Cardiac muscle cell (in vitro differentiated cells and primary cell): Measurements from ENCODE around the gene ZFYVE28. TPM values are rescaled to one million over a fixed set of nuclear protein-coding genes. Genes with fewer than 3 reads are reported as not detected.

ENCODE experiments used
- DNase-seq, 2 donors: peaks; one replicate each; pipeline versions ENCODE4 v3.0.0 to v3.0.0-alpha.2; 2010 to 2017; ENCODE audit warnings: low read depth in 1 of 2, low spot score in 1 of 2
- H3K27ac ChIP-seq: fragments of 200-600 bp; sonication (generic); 2 replicates; pipeline ENCODE4 v1.5.1; 2016
- H3K27me3 ChIP-seq: fragments of 200-600 bp; sonication (generic); 2 replicates; pipeline ENCODE4 v1.6.0; 2016; ENCODE audit warnings: control low read depth
- H3K36me3 ChIP-seq: fragments of 200-600 bp; sonication (generic); 2 replicates; pipeline ENCODE4 v1.5.1; 2016; ENCODE audit warnings: control low read depth
- H3K4me1 ChIP-seq: fragments of 200-600 bp; sonication (generic); 2 replicates; pipeline ENCODE4 v1.8.1; 2017; ENCODE audit warnings: low read depth, mild to moderate bottlenecking, mixed run types
- H3K4me3 ChIP-seq: fragments of 200-600 bp; sonication (generic); 2 replicates; pipeline ENCODE4 v1.5.1; 2016; ENCODE audit warnings: mild to moderate bottlenecking
- H3K9me3 ChIP-seq: fragments of 200-600 bp; sonication (generic); 2 replicates; pipeline ENCODE4 v1.5.1; 2017; ENCODE audit warnings: low read depth, mild to moderate bottlenecking, control low read depth
- polyA plus RNA-seq: library from polyadenylated mRNA; unstranded; fragments of >200 nt; fragmentation: Nextera tagmentation; extraction: Ambion mirVana; gene quantifications from 2 replicates; pipeline ENCODE4 v1.2.1, GENCODE V29; 2016
- total RNA-seq: library from RNA; depleted of rRNA; stranded (reverse); fragments of >200 nt; gene quantifications from 2 replicates; pipeline ENCODE4 v1.2.3, GENCODE V29; 2016
- TF ChIP-seq, protein P1 (sequence below): IDR thresholded peaks from 2 replicates; pipeline ENCODE4 v1.5.1; 2012; ENCODE audit warnings: low read depth, mild to moderate bottlenecking, low read length

Gene ZFYVE28
- total and polyA plus RNA-seq, 2 experiments from 2014 or later, result 1.3 to 4.0 TPM

DNA sequence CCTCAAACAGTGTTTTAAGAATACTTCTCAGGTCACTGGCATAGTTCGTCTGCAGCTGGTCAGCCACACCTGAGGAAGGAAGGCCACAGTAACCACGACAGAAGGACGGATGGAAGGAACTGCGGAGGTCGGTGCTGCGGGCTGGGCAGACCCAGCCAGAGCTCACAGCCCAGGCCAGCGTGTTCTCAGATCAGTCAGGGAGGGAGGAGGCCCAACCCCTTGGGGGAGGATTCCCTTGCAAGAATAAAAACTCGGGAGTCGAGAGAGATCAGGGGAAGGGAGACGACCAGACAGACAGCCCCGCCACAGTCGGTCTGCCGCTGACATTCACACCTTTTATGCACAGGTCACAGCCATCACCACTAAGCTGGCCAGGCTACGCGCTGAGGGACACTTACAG is 145.2 kb downstream of the ZFYVE28 start:
- Histone ChIP-seq H3K36me3 (no peaks in the 10 kb centered on the region), H3K27ac (no peak overlapping the region), H3K27me3 (no peaks in the 10 kb centered on the region), H3K4me1 (peaks cover 11% of the 10 kb centered on the region), H3K9me3 (no peaks in the 10 kb centered on the region), H3K4me3 (no peak overlapping the region)
- TF ChIP-seq, protein P1, sequence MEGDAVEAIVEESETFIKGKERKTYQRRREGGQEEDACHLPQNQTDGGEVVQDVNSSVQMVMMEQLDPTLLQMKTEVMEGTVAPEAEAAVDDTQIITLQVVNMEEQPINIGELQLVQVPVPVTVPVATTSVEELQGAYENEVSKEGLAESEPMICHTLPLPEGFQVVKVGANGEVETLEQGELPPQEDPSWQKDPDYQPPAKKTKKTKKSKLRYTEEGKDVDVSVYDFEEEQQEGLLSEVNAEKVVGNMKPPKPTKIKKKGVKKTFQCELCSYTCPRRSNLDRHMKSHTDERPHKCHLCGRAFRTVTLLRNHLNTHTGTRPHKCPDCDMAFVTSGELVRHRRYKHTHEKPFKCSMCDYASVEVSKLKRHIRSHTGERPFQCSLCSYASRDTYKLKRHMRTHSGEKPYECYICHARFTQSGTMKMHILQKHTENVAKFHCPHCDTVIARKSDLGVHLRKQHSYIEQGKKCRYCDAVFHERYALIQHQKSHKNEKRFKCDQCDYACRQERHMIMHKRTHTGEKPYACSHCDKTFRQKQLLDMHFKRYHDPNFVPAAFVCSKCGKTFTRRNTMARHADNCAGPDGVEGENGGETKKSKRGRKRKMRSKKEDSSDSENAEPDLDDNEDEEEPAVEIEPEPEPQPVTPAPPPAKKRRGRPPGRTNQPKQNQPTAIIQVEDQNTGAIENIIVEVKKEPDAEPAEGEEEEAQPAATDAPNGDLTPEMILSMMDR, result no peak
- no peak for DNase-seq

DNA sequence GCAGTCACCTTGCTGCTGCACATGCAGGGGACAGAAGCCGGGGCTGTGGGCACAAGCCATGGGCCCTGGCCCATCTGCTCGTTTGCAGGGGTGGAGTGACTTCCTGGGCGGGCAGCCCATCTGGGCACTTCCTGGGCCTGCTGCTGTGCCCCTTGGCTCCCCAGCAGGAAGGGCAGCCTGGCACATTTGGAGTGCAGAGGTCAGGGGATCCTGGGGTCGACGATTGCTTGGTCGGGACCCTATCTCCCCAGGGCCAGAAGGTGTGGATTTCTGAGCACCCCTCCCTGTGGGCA is 145.7 kb downstream of the ZFYVE28 start:
- Histone ChIP-seq H3K36me3 (no peaks in the 10 kb centered on the region), H3K4me3 (no peak overlapping the region), H3K27me3 (no peaks in the 10 kb centered on the region), H3K9me3 (no peaks in the 10 kb centered on the region), H3K27ac (no peak overlapping the region), H3K4me1 (peaks cover 11% of the 10 kb centered on the region)
- TF ChIP-seq, protein P1, result no peak
- DNase-seq, result no peak

DNA sequence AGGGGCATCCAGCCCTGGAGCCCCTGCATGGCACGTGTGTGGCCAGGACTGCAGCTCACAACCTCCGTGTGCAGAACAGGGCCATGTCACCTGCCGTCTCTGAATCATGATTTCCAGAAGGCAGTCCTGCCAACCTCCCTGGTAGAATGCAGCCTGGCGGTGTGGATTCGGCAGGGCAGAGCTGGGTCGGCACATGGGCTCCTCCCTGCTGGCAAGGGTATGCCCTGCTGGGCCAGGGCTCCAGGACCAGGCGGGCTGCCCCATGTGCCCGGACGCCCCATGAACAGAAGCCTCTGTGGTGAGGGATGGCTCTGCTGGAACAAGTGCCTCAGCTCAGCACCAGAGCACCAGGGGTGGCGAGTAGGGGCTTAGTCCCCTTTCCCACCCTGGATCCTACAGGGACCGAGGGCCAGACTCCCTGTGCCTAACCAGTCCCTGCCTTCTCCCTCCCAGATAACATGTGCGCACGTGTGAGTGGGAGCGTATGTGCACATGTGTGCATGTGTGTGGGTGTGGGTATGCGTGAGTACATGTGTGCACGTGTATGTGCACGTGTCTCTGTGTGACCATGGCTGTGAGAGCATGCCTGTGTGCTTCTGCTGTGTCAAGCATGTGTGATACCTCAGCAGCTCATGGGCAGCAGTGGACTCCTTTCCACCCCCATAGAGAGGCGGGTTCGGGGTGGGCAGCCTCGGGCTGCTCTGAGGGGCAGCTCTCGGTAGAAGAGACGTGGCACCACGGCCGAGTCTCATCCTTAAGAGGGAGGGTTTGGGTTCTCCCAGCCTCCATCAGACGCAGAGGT is 146.2 kb downstream of the ZFYVE28 start:
- Histone ChIP-seq H3K4me3 (no peak overlapping the region), H3K36me3 (no peaks in the 10 kb centered on the region), H3K27ac (no peak overlapping the region), H3K9me3 (no peaks in the 10 kb centered on the region), H3K4me1 (peaks cover 11% of the 10 kb centered on the region), H3K27me3 (no peaks in the 10 kb centered on the region)
- TF ChIP-seq, protein P1, result no peak
- DNase-seq, result no peak

DNA sequence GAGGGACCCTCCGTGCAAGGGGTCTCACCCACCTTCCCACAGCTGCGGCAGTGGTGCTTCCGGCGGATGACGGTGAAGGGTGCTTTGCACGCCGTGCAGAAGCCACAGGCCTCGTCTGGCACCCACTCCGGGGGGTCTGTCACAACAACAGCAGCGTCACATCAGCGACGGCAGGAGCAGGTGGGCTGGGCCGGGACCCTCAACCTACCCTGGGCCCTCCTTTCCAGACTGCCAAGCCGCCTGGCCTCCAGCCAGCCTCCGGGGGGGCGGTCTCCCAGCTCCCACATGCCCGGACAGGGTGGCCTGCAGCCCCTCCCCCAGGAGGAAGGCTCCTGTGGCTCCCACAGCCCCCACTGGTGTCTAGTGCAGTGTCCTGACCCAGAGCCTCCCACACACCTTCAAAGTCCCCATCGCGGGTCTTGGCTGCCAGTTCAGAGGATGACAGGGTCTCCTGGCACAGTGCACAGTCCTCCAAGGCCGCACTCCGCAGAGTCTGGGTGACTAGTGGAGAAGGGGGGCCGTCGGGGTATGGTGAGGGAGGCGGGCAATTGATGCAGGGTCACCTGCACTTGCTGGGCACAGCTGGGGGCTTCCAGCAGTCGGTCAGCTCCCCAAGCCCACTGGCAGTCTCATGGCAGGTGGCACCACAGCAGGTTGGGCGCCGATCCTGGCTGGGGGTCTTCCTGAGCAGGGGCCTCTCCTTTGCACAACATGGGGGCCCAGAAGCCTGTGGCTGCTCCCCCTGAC is 147.0 kb downstream of the ZFYVE28 start:
- H3K36me3 ChIP-seq, result no peaks in the 10 kb centered on the region
- H3K27me3 ChIP-seq, result no peaks in the 10 kb centered on the region
- H3K4me3 ChIP-seq, result no peak overlapping the region
- DNase-seq, result no peak
- TF ChIP-seq, protein P1, result no peak
- H3K9me3 ChIP-seq, result no peaks in the 10 kb centered on the region
- H3K27ac ChIP-seq, result no peak overlapping the region
- H3K4me1 ChIP-seq, result peaks cover 11% of the 10 kb centered on the region

DNA sequence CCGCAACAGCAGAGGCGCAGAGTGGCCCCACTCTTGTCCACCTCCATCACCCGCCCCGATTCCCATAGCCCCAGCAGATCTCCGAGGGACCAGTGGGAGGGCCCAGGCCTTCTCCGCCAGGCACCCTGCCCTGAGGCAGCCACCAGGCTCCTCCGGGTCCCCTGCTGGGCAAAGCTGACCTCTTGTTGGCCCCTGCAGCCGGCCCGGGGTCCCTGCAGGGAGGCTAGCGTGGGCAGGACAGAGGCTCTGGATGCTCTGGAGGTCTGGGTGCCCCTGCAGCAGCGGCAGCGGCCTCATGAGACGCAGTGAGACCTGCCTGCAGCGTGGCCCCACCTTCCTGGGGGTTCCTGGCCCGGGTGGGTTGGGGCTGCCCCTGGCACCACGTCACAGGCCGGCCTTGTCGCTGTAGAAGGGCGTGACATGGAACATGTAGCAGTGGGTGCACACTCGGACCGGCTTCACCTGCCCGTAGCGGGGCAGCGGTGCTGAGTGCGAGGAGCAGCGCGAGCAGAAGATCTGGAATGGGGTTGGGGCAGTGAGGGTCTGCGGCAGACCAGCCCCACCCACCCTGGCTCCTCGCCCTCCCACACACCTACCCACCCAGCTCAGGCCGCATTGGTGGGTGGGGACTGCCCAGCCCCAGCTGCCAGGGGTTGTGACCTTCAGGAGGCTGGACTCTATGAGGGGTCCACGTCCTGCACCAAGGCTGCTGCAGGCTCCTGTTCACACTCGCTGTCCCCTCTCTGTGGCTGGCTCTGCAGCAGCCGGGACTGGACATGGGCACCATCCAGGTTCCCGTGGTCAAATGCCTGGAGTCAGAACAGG is 147.9 kb downstream of the ZFYVE28 start:
- H3K27ac ChIP-seq, result no peak overlapping the region
- DNase-seq, result no peak
- H3K27me3 ChIP-seq, result no peaks in the 10 kb centered on the region
- no peaks in the 10 kb centered on the region for H3K36me3 ChIP-seq
- no peak overlapping the region for H3K4me3 ChIP-seq
- TF ChIP-seq, protein P1, result no peak
- H3K4me1 ChIP-seq, result peaks cover 11% of the 10 kb centered on the region
- no peaks in the 10 kb centered on the region for H3K9me3 ChIP-seq
